Lung (tissue), 12 donors: Measurements from ENCODE around the gene GSTM4. TPM values are rescaled to one million over a fixed set of nuclear protein-coding genes. Genes with fewer than 3 reads are reported as not detected.
A peak's percentile ranks its signal among the peaks of the same experiment; 100 is the strongest.
"Not testable (repeated sequence)": the region's sequence is repeated elsewhere in the genome, so short reads cannot be mapped to it uniquely, and the experiment has no call there.

Experiments used
- ATAC-seq: fragments of 200-7000 bp; cut with Tn5 transposase; one replicate; pipeline ENCODE4 v1.9.1; 2020; ENCODE audit warnings: moderate number of reproducible peaks; ENCODE audit not compliant: insufficient read depth, low FRiP score
- DNase-seq, 3 donors: peaks; one replicate each; pipeline ENCODE4 v3.0.0-alpha.2; 2013 to 2017
- H3K27ac ChIP-seq, 2 donors: one replicate each; pipeline ENCODE4 v1.5.1; 2013; ENCODE audit warnings: mild to moderate bottlenecking in 2 of 2, moderate library complexity in 2 of 2, control low read depth in 1 of 2, inconsistent platforms in 1 of 2, low read depth in 1 of 2, low read length in 1 of 2
- H3K27me3 ChIP-seq, 3 donors: one replicate each; pipeline ENCODE4 v1.5.1; 2013; ENCODE audit warnings: low read length in 2 of 3; ENCODE audit not compliant: control insufficient read depth in 3 of 3, insufficient read depth in 3 of 3
- H3K36me3 ChIP-seq, 4 donors: one replicate each; pipeline ENCODE4 v1.5.1; 2013; ENCODE audit warnings: low read length in 4 of 4, mild to moderate bottlenecking in 1 of 4, moderate library complexity in 1 of 4; ENCODE audit not compliant: control insufficient read depth in 4 of 4, insufficient read depth in 4 of 4
- H3K4me1 ChIP-seq, 5 donors: one replicate each; pipeline ENCODE4 v1.5.1; 2013; ENCODE audit warnings: low read length in 5 of 5, mild to moderate bottlenecking in 2 of 5, moderate library complexity in 1 of 5; ENCODE audit not compliant: control insufficient read depth in 5 of 5, insufficient read depth in 5 of 5
- H3K4me3 ChIP-seq: one replicate; pipeline ENCODE4 v1.5.1; 2013; ENCODE audit warnings: mild to moderate bottlenecking, control low read depth, moderate library complexity
- H3K9ac ChIP-seq, 2 donors: one replicate each; pipeline ENCODE4 v1.5.1; 2013; ENCODE audit warnings: low read length in 2 of 2, control low read depth in 1 of 2; ENCODE audit not compliant: insufficient read depth in 1 of 2
- H3K9me3 ChIP-seq, 4 donors: one replicate each; pipeline ENCODE4 v1.5.1; 2013; ENCODE audit warnings: low read length in 3 of 4, mild to moderate bottlenecking in 1 of 4, moderate library complexity in 1 of 4; ENCODE audit not compliant: control insufficient read depth in 4 of 4, insufficient read depth in 3 of 4
- CTCF ChIP-seq: IDR thresholded peaks from 2 replicates; pipeline ENCODE4 v1.5.1; 2012; ENCODE audit warnings: mild to moderate bottlenecking; ENCODE audit errors: control extremely low read depth, extremely low read depth
- WGBS, 2 donors: extraction: QIAGEN DNeasy Blood & Tissue Kit; methylation state at CpG; one replicate each; pipeline ENCODE4 v1.1.7; 2013; 5-methylcytosine and 5-hydroxymethylcytosine counted together
- polyA plus RNA-seq, 2 donors: library from polyadenylated mRNA; stranded (reverse); fragments of 200-250 nt; gene quantifications; one replicate each; pipeline ENCODE4 v1.2.1, GENCODE V29; 2013
- total RNA-seq, 2 donors: library from RNA; depleted of rRNA in 1 of 2; stranded (reverse); fragments of >200 nt in 1 of 2; gene quantifications; one replicate each; pipeline ENCODE4 v1.2.1, GENCODE V29; 2014 to 2021
- donor health status: control.
- donor health status: control.
- donor health status: Bipolar disorder and iron deficiency.
- donor health status: healthy.
- donor health status: DM: yes; HTN: yes; CAD: no.

Gene GSTM4
- total and polyA plus RNA-seq, 4 donors = 8.8 to 19.7 (median 17.9) TPM

DNA sequence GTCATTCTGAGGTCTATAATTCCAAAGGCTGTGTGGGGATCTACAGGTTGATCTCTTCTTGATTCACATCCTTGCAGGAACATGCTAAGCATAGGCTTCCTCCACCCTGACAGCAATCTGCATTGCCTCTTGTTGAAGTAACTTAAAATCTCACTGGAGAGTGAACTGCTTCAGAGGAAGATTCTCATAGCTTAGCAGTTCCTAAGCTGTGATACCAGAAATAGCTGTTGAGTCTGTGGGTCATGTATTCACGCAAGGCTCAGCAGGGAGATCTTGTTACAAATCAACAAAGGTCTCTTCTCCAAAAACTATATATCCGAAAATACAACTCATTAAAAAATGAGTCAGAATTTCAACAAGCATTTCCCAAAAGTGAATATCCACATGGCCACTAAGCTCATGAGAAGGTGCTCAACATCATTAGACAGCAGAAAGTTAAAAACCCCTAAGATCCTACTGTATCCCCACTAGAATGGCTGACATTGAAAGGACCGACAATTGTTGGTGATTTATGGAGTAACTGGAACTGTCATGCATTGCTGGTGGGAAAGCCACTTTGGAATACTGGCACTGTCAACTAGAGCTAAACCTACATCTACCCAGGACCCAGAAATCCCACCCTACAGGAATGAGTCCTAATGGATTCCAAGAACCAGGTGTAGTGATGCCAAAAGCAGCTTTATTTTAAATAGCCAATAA, 20.9 kb downstream of the GSTM4 start:
- H3K9me3 ChIP-seq, H3K9ac ChIP-seq: not testable (repeated sequence)

DNA sequence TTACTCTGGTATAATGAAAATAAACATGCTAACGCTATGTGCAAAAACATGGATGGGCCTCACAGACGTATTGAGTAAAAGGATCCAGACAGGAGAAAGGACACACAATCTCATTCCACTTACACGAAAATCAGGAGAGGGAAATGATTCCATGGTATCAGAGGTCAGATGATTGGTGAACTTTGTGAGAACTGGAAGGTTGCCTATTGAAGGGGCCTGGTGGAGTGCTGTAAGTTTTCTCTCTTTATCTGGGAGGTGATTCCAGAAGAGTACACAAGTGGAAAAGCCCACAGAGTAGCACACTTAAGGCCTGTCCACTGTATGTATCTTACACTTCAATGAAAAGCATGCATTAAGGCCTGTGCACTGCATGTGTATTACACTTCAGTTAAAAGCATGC, 21.6 kb downstream of the GSTM4 start:
- H3K27ac ChIP-seq = no peak overlapping the region
- ATAC-seq = no peak
- H3K4me1 ChIP-seq = no peaks in the 10 kb centered on the region
- no peak overlapping the region for H3K4me3 ChIP-seq
- no peak for DNase-seq
- WGBS, 2 donors = 81 to 83% methylated on average over 3 of the region's 3 CpGs
- no peak for TF ChIP-seq CTCF
- H3K27me3 ChIP-seq = no peaks in the 10 kb centered on the region
- peaks cover 0 to 6% (median 0%) of the 10 kb centered on the region in 4 donors for H3K36me3 ChIP-seq
- H3K9ac ChIP-seq = no peak overlapping the region
- H3K9me3 ChIP-seq = no peaks in the 10 kb centered on the region

More for the DNA sequence above, 20.9 kb downstream of the GSTM4 start:
- not testable (repeated sequence) for H3K27ac ChIP-seq, H3K27me3 ChIP-seq, ATAC-seq, H3K4me1 ChIP-seq, DNase-seq, H3K4me3 ChIP-seq, H3K36me3 ChIP-seq
- 85 to 92% methylated on average over 3 of the region's 3 CpGs for WGBS, 2 donors

GRCh38 chr1:109678637-109679036, 22.7 kb downstream of the GSTM4 start:
- H3K9me3 ChIP-seq, DNase-seq, H3K27ac ChIP-seq, H3K36me3 ChIP-seq, H3K4me1 ChIP-seq, ATAC-seq, H3K4me3 ChIP-seq, H3K27me3 ChIP-seq, H3K9ac ChIP-seq: not testable (repeated sequence)
- 90% methylated on average over 2 of the region's 2 CpGs for WGBS, 2 donors

DNA sequence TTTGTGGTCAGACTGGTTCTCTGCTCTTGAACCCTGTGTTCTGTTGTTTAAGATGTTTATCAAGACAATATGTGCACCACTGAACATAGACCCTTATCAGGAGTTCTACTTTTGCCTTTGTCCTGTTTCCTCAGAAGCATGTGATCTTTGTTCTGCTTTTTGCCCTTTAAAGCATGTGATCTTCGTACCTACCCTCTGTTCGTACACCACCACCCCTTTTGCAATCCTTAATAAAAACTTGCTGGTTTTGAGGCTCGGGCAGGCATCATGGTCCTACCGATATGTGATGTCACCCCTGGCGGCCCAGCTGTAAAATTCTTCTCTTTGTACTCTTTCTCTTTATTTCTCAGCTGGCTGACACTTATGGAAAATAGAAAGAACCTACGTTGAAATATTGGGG, 28.9 kb downstream of the GSTM4 start:
- not testable (repeated sequence) for ATAC-seq, H3K27me3 ChIP-seq, H3K9me3 ChIP-seq, H3K9ac ChIP-seq, DNase-seq, H3K36me3 ChIP-seq, H3K4me3 ChIP-seq, H3K27ac ChIP-seq, H3K4me1 ChIP-seq
- WGBS, 2 donors = 77% methylated on average over 6 of the region's 6 CpGs; no CpG with 5 or more reads in 1 of the 2 donors

- not testable (repeated sequence) for H3K4me1 ChIP-seq, H3K27ac ChIP-seq, H3K4me3 ChIP-seq, H3K9ac ChIP-seq, H3K9me3 ChIP-seq, DNase-seq, ATAC-seq, H3K27me3 ChIP-seq, H3K36me3 ChIP-seq
- 62% methylated on average over 1 of the region's 1 CpG; no CpG with 5 or more reads in 1 of the 2 donors for WGBS, 2 donors
Measured at GRCh38 chr1:109685399-109685798, 29.5 kb downstream of the GSTM4 start.

GRCh38 chr1:109685890-109686289, 30.0 kb downstream of the GSTM4 start:
- H3K9ac ChIP-seq, H3K27me3 ChIP-seq, ATAC-seq, H3K9me3 ChIP-seq, H3K4me3 ChIP-seq, H3K4me1 ChIP-seq, H3K27ac ChIP-seq, DNase-seq: not testable (repeated sequence)
- 74% methylated on average over 4 of the region's 4 CpGs; no CpG with 5 or more reads in 1 of the 2 donors for WGBS, 2 donors
- peaks cover 0 to 14% (median 0%) of the 10 kb centered on the region in 4 donors for H3K36me3 ChIP-seq

DNA sequence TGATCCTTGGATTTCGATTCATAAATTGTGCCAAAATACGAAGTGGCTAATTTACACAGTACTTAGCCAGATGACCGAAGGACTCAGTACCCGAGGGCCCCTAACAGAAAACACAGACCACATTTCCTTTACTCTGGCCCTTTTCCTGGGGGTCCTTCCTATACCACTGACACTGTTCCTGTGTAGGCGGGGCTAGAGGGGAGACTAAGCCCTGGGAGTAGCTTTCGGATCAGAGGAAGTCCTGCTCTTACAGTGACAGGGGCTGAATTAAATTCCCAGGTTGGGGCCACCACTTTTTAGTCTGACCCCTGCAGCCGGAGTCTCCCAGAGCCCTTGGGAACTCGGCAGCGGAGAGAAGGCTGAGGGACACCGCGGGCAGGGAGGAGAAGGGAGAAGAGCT, 31.2 kb downstream of the GSTM4 start:
- not testable (repeated sequence) for H3K27me3 ChIP-seq, H3K9me3 ChIP-seq, H3K4me1 ChIP-seq, H3K9ac ChIP-seq, H3K4me3 ChIP-seq, ATAC-seq
- WGBS, 2 donors = 25 to 48% methylated on average over 2 to 11 of the region's 11 CpGs
- Histone ChIP-seq H3K27ac (peak overlapping the region in 1 of 2 donors; percentile 93), H3K36me3 (peaks cover 0 to 19% (median 0%) of the 10 kb centered on the region in 4 donors)
- peak in 1 of 3 donors; percentile 15 for DNase-seq
